Left ventricle myocardium inferior (tissue), 1 donor: Measurements from ENCODE around the gene ITGB7. TPM values are rescaled to one million over a fixed set of nuclear protein-coding genes. Genes with fewer than 3 reads are reported as not detected.

Source experiments
- DNase-seq: peaks from one replicate; pipeline ENCODE4 v3.0.0-alpha.2; 2020
- H3K27ac ChIP-seq: fragments of 200-600 bp; replicated peaks from 2 replicates; pipeline ENCODE4 v1.8.0; 2021
- H3K27me3 ChIP-seq: fragments of 200-600 bp; 2 replicates; pipeline ENCODE4 v1.8.0; 2021; ENCODE audit warnings: low read depth
- H3K36me3 ChIP-seq: fragments of 200-600 bp; 2 replicates; pipeline ENCODE4 v1.8.0; 2021
- H3K4me1 ChIP-seq: fragments of 200-600 bp; 2 replicates; pipeline ENCODE4 v1.8.0; 2021
- H3K4me3 ChIP-seq: fragments of 200-600 bp; 2 replicates; pipeline ENCODE4 v1.8.0; 2021; ENCODE audit warnings: mild to moderate bottlenecking, moderate library complexity
- H3K9me3 ChIP-seq: fragments of 200-600 bp; replicated peaks from 2 replicates; pipeline ENCODE4 v1.8.0; 2021
- CTCF ChIP-seq: fragments of 200-600 bp; IDR thresholded peaks from 2 replicates; pipeline ENCODE4 v1.8.0; 2021; ENCODE audit warnings: antibody characterized with exemption, mild to moderate bottlenecking, borderline replicate concordance
- intact Hi-C: fragments of 100-400 bp; cut with micrococcal nuclease; formaldehyde crosslinking; loops from one replicate; pipeline ENCODE4 v1.11.0; 2022
- total RNA-seq: library from RNA; stranded (reverse); fragmentation: NEBNext Ultra II Directional; extraction: Animal tissue kit (Norgen Biotek cat#: 25700); gene quantifications from one replicate; pipeline ENCODE4 v1.2.1, GENCODE V29; 2021
- donor health status: DM: no; HTN: yes; CAD: no; lungs with severe emphysema.

Gene ITGB7
- total RNA-seq, 1 donor from 2014 or later = 1.1 TPM

DNA sequence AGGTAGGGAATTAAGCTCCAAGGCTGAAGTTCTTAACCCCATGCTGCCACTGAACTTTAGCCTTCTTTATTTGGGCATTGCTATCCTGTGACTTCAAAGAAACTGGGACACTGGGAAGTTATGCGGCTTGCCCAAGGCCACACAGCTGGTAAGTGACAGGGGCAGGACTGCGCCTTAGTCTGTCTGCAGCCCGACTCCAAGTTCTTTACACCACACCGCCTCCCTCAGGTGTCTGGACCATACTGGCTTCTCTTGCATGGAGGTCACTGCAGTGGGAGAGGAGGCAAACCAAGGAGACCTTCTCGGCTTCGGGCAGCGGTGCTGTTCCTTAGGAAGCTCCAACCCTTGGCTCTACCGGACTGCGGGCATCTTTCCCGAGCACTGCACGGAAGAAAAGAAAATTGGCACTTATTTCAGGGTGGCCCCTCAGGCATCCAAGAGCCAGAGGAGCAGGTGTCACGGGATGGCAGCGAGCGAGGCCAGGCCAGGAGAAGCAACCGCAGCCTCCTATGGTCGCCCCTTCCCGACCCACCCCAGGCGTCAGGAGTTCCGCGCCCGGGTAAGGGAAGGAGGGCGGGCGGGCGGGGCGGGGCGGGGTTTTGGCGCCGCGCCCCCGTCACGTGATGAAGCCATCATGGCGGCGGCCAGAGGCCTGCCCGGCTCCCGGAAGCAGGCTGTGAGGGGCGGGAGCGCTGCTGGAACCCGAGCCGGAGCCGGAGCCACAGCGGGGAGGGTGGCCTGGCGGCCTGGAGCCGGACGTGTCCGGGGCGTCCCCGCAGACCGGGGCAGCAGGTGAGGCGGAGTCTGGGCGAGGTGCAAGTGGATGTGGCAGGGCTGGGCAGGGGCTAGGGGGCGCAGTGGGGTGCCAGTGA is 44.7 kb upstream of the ITGB7 start:
- TF ChIP-seq CTCF = no peak
- peak; percentile 79 for DNase-seq
- Histone ChIP-seq H3K27ac (peak overlapping the region; percentile 99), H3K27me3 (no peaks in the 10 kb centered on the region), H3K9me3 (no peaks in the 10 kb centered on the region), H3K4me1 (peaks cover 36% of the 10 kb centered on the region), H3K36me3 (peaks cover 24% of the 10 kb centered on the region), H3K4me3 (peak overlapping the region; percentile 98)
- intact Hi-C loops = no loop called here

GRCh38 chr12:53245286-53245685 is 38.2 kb upstream of the ITGB7 start:
- Histone ChIP-seq H3K36me3 (no peaks in the 10 kb centered on the region), H3K4me3 (no peak overlapping the region), H3K27ac (no peak overlapping the region), H3K4me1 (no peaks in the 10 kb centered on the region), H3K9me3 (no peaks in the 10 kb centered on the region), H3K27me3 (peaks cover 9% of the 10 kb centered on the region)
- intact Hi-C loops = no loop called here
- no peak for DNase-seq
- TF ChIP-seq CTCF = no peak

GRCh38 chr12:53244337-53244736 is 37.3 kb upstream of the ITGB7 start:
- Histone ChIP-seq H3K27me3 (peaks cover 9% of the 10 kb centered on the region), H3K27ac (no peak overlapping the region), H3K9me3 (no peaks in the 10 kb centered on the region), H3K4me1 (no peaks in the 10 kb centered on the region), H3K36me3 (no peaks in the 10 kb centered on the region), H3K4me3 (no peak overlapping the region)
- DNase-seq = no peak
- intact Hi-C loops = no loop called here
- no peak for TF ChIP-seq CTCF

- Histone ChIP-seq H3K27ac (no peak overlapping the region), H3K4me1 (no peaks in the 10 kb centered on the region), H3K27me3 (peaks cover 9% of the 10 kb centered on the region), H3K9me3 (no peaks in the 10 kb centered on the region), H3K4me3 (no peak overlapping the region), H3K36me3 (no peaks in the 10 kb centered on the region)
- no peak for TF ChIP-seq CTCF
- DNase-seq = no peak
- intact Hi-C loops = no loop called here
Measured at GRCh38 chr12:53241623-53242412, 34.8 kb upstream of the ITGB7 start.

DNA sequence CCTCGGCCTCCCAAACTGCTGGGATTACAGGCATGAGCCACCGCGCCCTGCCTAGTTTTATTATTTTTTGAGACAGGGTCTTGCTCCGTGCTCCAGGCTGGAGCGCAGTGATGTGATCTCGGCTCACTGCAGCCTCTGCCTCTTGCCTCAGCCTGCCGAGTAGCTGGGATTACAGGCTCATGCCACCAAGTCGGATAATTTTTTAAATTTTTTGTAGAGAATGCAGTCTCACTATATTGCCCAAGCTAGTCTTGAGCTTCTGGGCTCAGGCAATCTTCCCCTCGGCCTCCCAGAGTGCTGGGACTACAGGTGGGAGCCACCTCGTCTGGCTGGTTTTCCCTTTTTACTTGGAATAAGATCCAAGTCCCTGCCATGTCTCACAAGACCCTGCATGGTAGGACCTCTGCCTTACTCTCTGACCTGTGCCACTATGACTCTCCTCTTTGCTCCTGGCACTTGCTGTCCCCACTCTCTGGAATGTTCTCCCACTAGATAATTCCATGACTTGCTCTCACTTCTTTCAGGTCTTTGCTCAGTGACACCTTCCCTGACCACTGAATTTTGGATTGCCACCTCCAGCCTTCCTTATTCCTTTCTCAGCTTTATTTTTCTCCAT is 32.7 kb upstream of the ITGB7 start:
- H3K9me3 ChIP-seq = no peaks in the 10 kb centered on the region
- no peak overlapping the region for H3K4me3 ChIP-seq
- intact Hi-C loops = no loop called here
- no peak for TF ChIP-seq CTCF
- no peak overlapping the region for H3K27ac ChIP-seq
- no peak for DNase-seq
- peaks cover 2% of the 10 kb centered on the region for H3K4me1 ChIP-seq
- peaks cover 9% of the 10 kb centered on the region for H3K27me3 ChIP-seq
- no peaks in the 10 kb centered on the region for H3K36me3 ChIP-seq
